ENCODE measurements around the gene SH2D2A.
"Not testable (repeated sequence)": the region's sequence is repeated elsewhere in the genome, so short reads cannot be mapped to it uniquely, and the experiment has no call there.

SH2D2A gene

GRCh38 chr1:156767879-156768604 is 48.6 kb downstream of the SH2D2A start:
- DNase-seq, result no peak

- DNase-seq, result peak; percentile 100
Measured at GRCh38 chr1:156767101-156767878, 49.4 kb downstream of the SH2D2A start, which contains the start of gene PRCC. PRCC (plus strand) TSS chr1:156767535; CDS start chr1:156767772, 237 bp downstream.

- DNase-seq, result no peak
Measured at GRCh38 chr1:156766298-156767100, 50.1 kb downstream of the SH2D2A start.

GRCh38 chr1:156765666-156766065 is 51.0 kb downstream of the SH2D2A start:
- peak; percentile 39 for DNase-seq

- not testable (repeated sequence) for DNase-seq
Measured at GRCh38 chr1:156765136-156765535, 51.5 kb downstream of the SH2D2A start.

GRCh38 chr1:156760796-156761104 is 55.9 kb downstream of the SH2D2A start:
- DNase-seq, result no peak

- no peak for DNase-seq
Measured at GRCh38 chr1:156760092-156760795, 56.4 kb downstream of the SH2D2A start.

- not testable (repeated sequence) for DNase-seq
Measured at GRCh38 chr1:156757572-156758253, 58.9 kb downstream of the SH2D2A start.

GRCh38 chr1:156756355-156756754 is 60.3 kb downstream of the SH2D2A start:
- no peak for DNase-seq

Data from SIG-M5 (cell line).